Heart right ventricle (tissue), 16 donors: Measurements from ENCODE around the gene RCL1. TPM values are rescaled to one million over a fixed set of nuclear protein-coding genes. Genes with fewer than 3 reads are reported as not detected.

Source experiments
- ATAC-seq, 8 donors: fragments of 200-7000 bp; cut with Tn5 transposase; one replicate each; pipeline ENCODE4 v1.9.1; 2020; ENCODE audit warnings: mild to moderate bottlenecking in 8 of 8, moderate library complexity in 8 of 8, moderate number of reproducible peaks in 1 of 8
- DNase-seq, 2 donors: peaks; one replicate each; pipeline ENCODE4 v3.0.0-alpha.2; 2020
- H3K27ac ChIP-seq, 10 donors: fragments of 200-600 bp; sonication (generic) in 2 of 10; one replicate each; pipeline versions ENCODE4 v1.5.0 to v1.8.0; 2020 to 2022; ENCODE audit warnings: mild to moderate bottlenecking in 3 of 10
- H3K27me3 ChIP-seq, 7 donors: fragments of 200-600 bp; one replicate each; pipeline ENCODE4 v1.8.0; 2021 to 2022; ENCODE audit warnings: mild to moderate bottlenecking in 2 of 7
- H3K36me3 ChIP-seq, 9 donors: fragments of 200-600 bp; sonication (generic) in 1 of 9; one replicate each; pipeline versions ENCODE4 v1.5.0 to v1.8.0; 2020 to 2022; ENCODE audit warnings: mild to moderate bottlenecking in 2 of 9
- H3K4me1 ChIP-seq, 9 donors: fragments of 200-600 bp; sonication (generic) in 1 of 9; one replicate each; pipeline versions ENCODE4 v1.5.0 to v1.8.0; 2020 to 2022; ENCODE audit warnings: mild to moderate bottlenecking in 4 of 9
- H3K4me3 ChIP-seq, 10 donors: fragments of 200-600 bp; sonication (generic) in 2 of 10; one replicate each; pipeline versions ENCODE4 v1.5.0 to v1.8.0; 2020 to 2022; ENCODE audit warnings: mild to moderate bottlenecking in 7 of 10, moderate library complexity in 2 of 10
- H3K9me3 ChIP-seq, 11 donors: fragments of 200-600 bp in 10 of 11; sonication (generic) in 2 of 11; one replicate each; pipeline versions ENCODE4 v1.5.0 to v1.8.0; 2013 to 2022; ENCODE audit warnings: mild to moderate bottlenecking in 2 of 11, control low read depth in 1 of 11, moderate library complexity in 1 of 11
- CTCF ChIP-seq, 9 donors: fragments of 200-600 bp; sonication (generic) in 2 of 9; IDR thresholded peaks; one replicate each; pipeline versions ENCODE4 v1.5.0 to v1.8.0; 2021 to 2022; ENCODE audit warnings: antibody characterized with exemption in 9 of 9, mild to moderate bottlenecking in 5 of 9, moderate library complexity in 1 of 9
- WGBS, 2 donors: extraction: QIAGEN DNeasy Blood & Tissue Kit; methylation state at CpG; one replicate each; pipeline ENCODE4 v1.1.7; 2013; ENCODE audit warnings: inconsistent platforms in 1 of 2; 5-methylcytosine and 5-hydroxymethylcytosine counted together
- intact Hi-C, 10 donors: fragments of 100-400 bp; cut with DNase I; formaldehyde crosslinking; loops; one replicate each; pipeline versions ENCODE4 v1.11.1 to v1.14.2; 2022
- polyA plus RNA-seq, 2 donors: library from polyadenylated mRNA; stranded (reverse); fragments of 200-250 nt; gene quantifications; one replicate each; pipeline ENCODE4 v1.2.3, GENCODE V29; 2013
- total RNA-seq, 10 donors: library from RNA; stranded (reverse); fragmentation: NEBNext Ultra II Directional in 3 of 10; extraction: Animal tissue kit (Norgen Biotek cat#: 25700) in 3 of 10; gene quantifications; one replicate each; pipeline versions ENCODE4 v1.2.1 to v1.2.4, GENCODE V29; 2021 to 2023
- donor health status: Arrhythmogenic right ventricular cardiomyopathy.
- donor health status: ischemic (EF 13 %, LVEDD 7.1; RV severe dilation, severe dysfunction).
- donor health status: healthy with polysubstance abuse.
- donor health status: DM: no; HTN: yes; CAD: no.
- donor health status: DM: no; HTN: no; CAD: no.
- donor health status: ischemic (EF 25% LVEDD 6.9; RV normal size, moderate dysfunction).
- donor health status: ischemic (EF 25% LVEDD 5.7; RV mildly dilated, moderate dysfunction).
- donor health status: healthy.
- donor health status: DM: yes; HTN: yes; CAD: no.
- donor health status: Ischemic cardiomyopathy.
- donor health status: ischemic (EF 35%, LVEDD 5.7; RV mildly dilated, moderate dysfunction).
- donor health status: nonischemic (EF 11% LVEDD 7.7; RV severe dilation, severe dysfunction).
- donor health status: DM: yes; HTN: yes; CAD: no.
- donor health status: PGD.
- donor health status: ischemic (EF 29% LVEDD 5.4; RV normal size, mild dysfunction).
- donor health status: nonischemic (EF 23%, LVEDD 6.1; RV moderate dilation, normal function).

Gene RCL1
- total and polyA plus RNA-seq, 12 donors, result 4.8 to 9.9 (median 6.8) TPM

- H3K27me3 ChIP-seq, result no peaks in the 10 kb centered on the region
- H3K27ac ChIP-seq, result no peak overlapping the region
- peaks cover 0 to 55% (median 14%) of the 10 kb centered on the region in 9 donors for H3K36me3 ChIP-seq
- ATAC-seq (no peak), DNase-seq (no peak)
- WGBS, 2 donors, result 99 to 100% methylated on average over 2 of the region's 2 CpGs
- no peak for TF ChIP-seq CTCF (IDR thresholded peaks at IDR 0.05)
- intact Hi-C loops, result loop anchor here in 1 of 10 donors (10.0 kb wide), 1 partner anchor 143 kb away; the partner anchor contains the start of gene JAK2
- H3K9me3 ChIP-seq, result no peaks in the 10 kb centered on the region
- peaks cover 0 to 12% (median 6%) of the 10 kb centered on the region in 9 donors for H3K4me1 ChIP-seq
- no peak overlapping the region for H3K4me3 ChIP-seq
Measured at GRCh38 chr9:4842213-4842612, 49.5 kb downstream of the RCL1 start.

GRCh38 chr9:4842734-4843133, 50.0 kb downstream of the RCL1 start:
- H3K4me1 ChIP-seq, result peaks cover 0 to 8% (median 1%) of the 10 kb centered on the region in 9 donors
- H3K9me3 ChIP-seq, result no peaks in the 10 kb centered on the region
- intact Hi-C loops, result loop anchor here in 1 of 10 donors (10.0 kb wide), 1 partner anchor 142 kb away; the partner anchor contains the start of gene JAK2
- peaks cover 0 to 60% (median 14%) of the 10 kb centered on the region in 9 donors for H3K36me3 ChIP-seq
- ATAC-seq, result peak in 2 of 8 donors; percentile 30 to 46
- DNase-seq, result no peak
- H3K27me3 ChIP-seq, result no peaks in the 10 kb centered on the region
- H3K4me3 ChIP-seq, result no peak overlapping the region
- WGBS, 2 donors, result 64 to 75% methylated on average over 4 of the region's 4 CpGs
- TF ChIP-seq CTCF (IDR thresholded peaks at IDR 0.05), result no peak
- no peak overlapping the region for H3K27ac ChIP-seq

GRCh38 chr9:4844056-4844838, 51.5 kb downstream of the RCL1 start:
- H3K27me3 ChIP-seq, result no peaks in the 10 kb centered on the region
- TF ChIP-seq CTCF (IDR thresholded peaks at IDR 0.05), result no peak
- 74 to 86% methylated on average over 9 of the region's 9 CpGs for WGBS, 2 donors
- no peak for ATAC-seq
- peaks cover 0 to 73% (median 14%) of the 10 kb centered on the region in 9 donors for H3K36me3 ChIP-seq
- H3K27ac ChIP-seq, result no peak overlapping the region
- no peaks in the 10 kb centered on the region for H3K9me3 ChIP-seq
- no peak overlapping the region for H3K4me3 ChIP-seq
- H3K4me1 ChIP-seq, result no peaks in the 10 kb centered on the region
- intact Hi-C loops, result loop anchor here in 1 of 10 donors (10.0 kb wide), 1 partner anchor 141 kb away; the partner anchor contains the start of gene JAK2
- no peak for DNase-seq

GRCh38 chr9:4849369-4849768, 56.6 kb downstream of the RCL1 start:
- ATAC-seq (no peak), DNase-seq (no peak)
- Histone ChIP-seq H3K36me3 (peaks cover 0 to 95% (median 7%) of the 10 kb centered on the region in 9 donors), H3K4me3 (no peak overlapping the region), H3K9me3 (no peaks in the 10 kb centered on the region), H3K27me3 (no peaks in the 10 kb centered on the region), H3K4me1 (peaks cover 0 to 5% (median 0%) of the 10 kb centered on the region in 9 donors), H3K27ac (no peak overlapping the region)
- WGBS, 2 donors, result 90 to 93% methylated on average over 5 of the region's 5 CpGs
- intact Hi-C loops, result loop anchor here in 1 of 10 donors (10.0 kb wide), 1 partner anchor 135 kb away; the partner anchor contains the start of gene JAK2
- peak in 4 of 9 donors; percentile 7 to 27 (median 24) for TF ChIP-seq CTCF (IDR thresholded peaks at IDR 0.05)
